Brain microvascular endothelial cell (primary cell): ENCODE results near the gene ELANE.
"Not testable (repeated sequence)": the region's sequence is repeated elsewhere in the genome, so short reads cannot be mapped to it uniquely, and the experiment has no call there.

ENCODE experiments used
- DNase-seq: peaks from one replicate; pipeline ENCODE4 v3.0.0-alpha.2; 2020
- H3K27ac ChIP-seq: fragments of 250-450 bp; sonication (Bioruptor Pico); 2 replicates; pipeline ENCODE4 v1.5.1; 2020; ENCODE audit warnings: mild to moderate bottlenecking, moderate library complexity
- H3K27me3 ChIP-seq: fragments of 250-450 bp; sonication (Bioruptor Pico); replicated peaks from 2 replicates; pipeline ENCODE4 v1.5.1; 2020; ENCODE audit warnings: mild to moderate bottlenecking
- H3K36me3 ChIP-seq: fragments of 250-450 bp; sonication (Bioruptor Pico); replicated peaks from 2 replicates; pipeline ENCODE4 v1.5.1; 2020; ENCODE audit warnings: mild to moderate bottlenecking
- H3K4me3 ChIP-seq: 2 replicates; pipeline ENCODE4 v1.5.1; 2011; ENCODE audit warnings: low read depth, mild to moderate bottlenecking, control low read depth, low read length, moderate library complexity
- CTCF ChIP-seq: IDR thresholded peaks from 2 replicates; pipeline ENCODE4 v1.5.1; 2011; ENCODE audit warnings: low read depth, mild to moderate bottlenecking, moderate library complexity, low read length, control low read depth, inconsistent platforms; ENCODE audit errors: missing control alignments
- in situ Hi-C: cut with HindIII; loops from 2 replicates; pipeline ENCODE4 v1.10.0; 2017; ENCODE audit warnings: low sequenced_read_pairs, low pct_ligation_motif_present

The ELANE gene

GRCh38 chr19:875265-875879 lies 23.3 kb downstream of the ELANE start:
- no peaks in the 10 kb centered on the region for H3K27me3 ChIP-seq
- in situ Hi-C loops: no loop called here
- H3K36me3 ChIP-seq: peaks cover 45% of the 10 kb centered on the region
- TF ChIP-seq CTCF: peak; percentile 3
- H3K27ac ChIP-seq: no peak overlapping the region
- no peak overlapping the region for H3K4me3 ChIP-seq
- DNase-seq: no peak

GRCh38 chr19:876089-876488 lies 24.0 kb downstream of the ELANE start:
- no peak for TF ChIP-seq CTCF
- DNase-seq: no peak
- H3K27me3 ChIP-seq: no peaks in the 10 kb centered on the region
- H3K36me3 ChIP-seq: peaks cover 45% of the 10 kb centered on the region
- H3K27ac ChIP-seq: no peak overlapping the region
- H3K4me3 ChIP-seq: no peak overlapping the region
- in situ Hi-C loops: no loop called here

GRCh38 chr19:876780-877314 lies 24.7 kb downstream of the ELANE start:
- no peak for TF ChIP-seq CTCF
- in situ Hi-C loops: no loop called here
- peaks cover 47% of the 10 kb centered on the region for H3K36me3 ChIP-seq
- no peak overlapping the region for H3K27ac ChIP-seq
- H3K27me3 ChIP-seq: no peaks in the 10 kb centered on the region
- H3K4me3 ChIP-seq: no peak overlapping the region
- no peak for DNase-seq

- in situ Hi-C loops, H3K27me3 ChIP-seq, H3K27ac ChIP-seq, DNase-seq, H3K4me3 ChIP-seq: not testable (repeated sequence)
- H3K36me3 ChIP-seq: peaks cover 52% of the 10 kb centered on the region
Measured at GRCh38 chr19:877992-878660, 26.0 kb downstream of the ELANE start.

- H3K27ac ChIP-seq, in situ Hi-C loops, DNase-seq, H3K27me3 ChIP-seq, H3K4me3 ChIP-seq: not testable (repeated sequence)
- peaks cover 50% of the 10 kb centered on the region for H3K36me3 ChIP-seq
Measured at GRCh38 chr19:878751-879561, 26.9 kb downstream of the ELANE start.

GRCh38 chr19:879711-880438 lies 27.8 kb downstream of the ELANE start:
- H3K27me3 ChIP-seq: no peaks in the 10 kb centered on the region
- no peak overlapping the region for H3K4me3 ChIP-seq
- H3K27ac ChIP-seq: no peak overlapping the region
- in situ Hi-C loops: no loop called here
- no peak for TF ChIP-seq CTCF
- no peak for DNase-seq
- peaks cover 51% of the 10 kb centered on the region for H3K36me3 ChIP-seq
